Stimulated activated CD8-positive, alpha-beta memory T cell treated with anti-CD3 and anti-CD28 coated beads, Interleukin-12 subunit alpha, Interleukin-12 subunit beta, amount 100 ng/mL, for 1 hour (primary cell): ENCODE measurements around the gene TP53TG5.

ENCODE experiments used
- DNase-seq: peaks from one replicate; pipeline ENCODE4 v3.0.0-alpha.2; 2020; ENCODE audit warnings: low read depth

The TP53TG5 gene

DNA sequence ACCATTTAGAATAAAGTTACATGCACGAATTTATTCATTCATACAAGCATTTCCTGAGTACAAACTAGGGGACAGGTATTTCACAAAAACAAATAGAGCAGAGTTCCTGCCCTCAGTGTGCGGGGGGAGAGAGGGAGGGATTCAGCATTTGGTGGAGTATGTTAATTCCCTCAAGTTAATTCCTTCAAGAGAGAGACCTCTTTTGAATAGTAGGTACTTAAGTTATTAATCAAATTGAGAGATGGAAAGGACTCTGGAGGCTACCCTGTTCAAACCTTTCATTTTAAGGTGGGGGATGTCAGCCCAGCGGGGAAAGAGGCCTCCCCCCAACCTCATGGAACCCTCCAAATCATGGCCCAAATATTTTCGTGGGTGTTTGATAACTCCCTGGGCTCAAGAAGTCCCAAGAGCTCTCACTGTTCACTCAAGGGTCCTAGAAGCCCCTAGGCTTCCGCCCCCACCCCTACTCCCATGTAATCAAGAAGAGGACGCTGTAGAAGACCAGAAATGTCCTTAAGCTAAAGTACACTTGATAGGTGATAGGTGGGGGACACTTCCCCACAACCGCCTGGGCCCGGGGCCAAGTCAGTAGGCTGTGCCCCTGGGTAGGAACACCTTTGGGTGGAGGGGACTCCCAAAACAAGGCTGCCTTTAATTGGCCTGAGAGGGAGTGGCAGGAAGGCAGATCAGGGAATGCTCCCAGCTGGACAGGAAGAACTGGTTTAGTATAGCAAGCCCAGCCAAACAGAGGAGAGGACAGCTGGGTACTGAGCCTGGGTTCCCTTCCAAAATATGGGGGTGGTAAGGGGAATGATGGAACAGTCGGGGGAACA, 32.8 kb downstream of the TP53TG5 start:
- DNase-seq = no peak

DNA sequence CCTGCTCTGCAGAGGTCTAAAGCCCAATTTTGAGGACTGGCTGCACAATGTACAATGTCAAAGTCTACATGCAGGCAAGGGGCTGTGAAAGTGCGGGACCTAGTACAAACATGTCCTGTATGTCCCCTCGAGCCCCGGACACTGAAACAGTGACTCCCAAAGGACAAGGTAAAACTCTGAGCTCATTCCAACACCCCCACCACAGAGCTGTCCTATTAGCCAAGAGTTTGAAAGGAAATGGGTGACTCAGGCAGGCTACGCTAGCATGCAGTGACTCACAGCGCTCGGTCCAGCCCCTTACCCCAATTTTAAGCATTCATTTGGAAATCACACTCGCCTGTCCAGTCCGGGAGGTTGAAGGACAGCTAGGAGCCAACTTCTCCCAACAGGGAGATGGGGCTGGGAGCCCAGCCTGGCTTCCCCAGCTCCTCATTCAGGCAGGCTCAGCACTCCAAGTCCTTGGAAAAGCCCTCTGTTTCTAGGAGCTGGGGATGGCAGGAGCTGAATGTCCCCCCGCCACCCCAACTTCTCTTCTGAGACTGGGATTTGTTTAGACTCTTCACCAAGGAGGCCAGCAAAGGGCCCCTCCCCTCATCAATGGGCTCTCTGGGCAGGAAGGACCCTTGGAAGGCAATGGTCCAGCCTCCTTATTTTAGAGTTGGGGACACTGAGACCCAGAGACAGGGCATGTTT, 33.8 kb downstream of the TP53TG5 start:
- DNase-seq = no peak

DNA sequence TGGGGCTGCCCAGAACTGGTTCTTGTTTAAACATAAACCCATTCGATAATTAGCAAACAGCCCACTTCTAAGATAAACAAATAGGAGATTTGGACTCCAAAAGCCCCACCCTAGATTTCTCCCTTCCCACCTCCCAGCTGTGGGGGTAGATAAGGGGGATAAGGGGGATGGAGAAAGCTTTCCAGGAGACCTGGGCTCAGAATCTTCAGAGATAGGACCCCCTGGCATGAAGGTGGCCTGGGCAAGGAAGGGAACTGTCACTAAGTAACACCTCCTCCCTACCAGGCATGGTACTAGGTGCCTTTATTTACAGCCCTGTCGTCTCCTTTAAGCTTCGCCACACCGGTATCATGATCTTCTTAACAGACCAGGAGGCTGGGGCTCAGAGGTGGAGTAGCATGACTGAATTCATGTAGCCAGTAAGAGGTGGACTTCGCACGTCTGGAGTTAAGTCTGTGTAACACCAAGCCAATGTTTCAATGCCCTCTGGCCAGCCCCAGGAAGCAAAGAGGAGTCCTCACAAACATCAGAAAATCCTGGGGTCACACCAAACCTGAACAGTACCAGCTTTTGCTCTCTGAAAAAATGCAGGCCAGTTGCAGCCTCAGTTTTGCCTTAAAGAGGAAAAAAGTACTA, 34.5 kb downstream of the TP53TG5 start:
- DNase-seq = no peak

DNA sequence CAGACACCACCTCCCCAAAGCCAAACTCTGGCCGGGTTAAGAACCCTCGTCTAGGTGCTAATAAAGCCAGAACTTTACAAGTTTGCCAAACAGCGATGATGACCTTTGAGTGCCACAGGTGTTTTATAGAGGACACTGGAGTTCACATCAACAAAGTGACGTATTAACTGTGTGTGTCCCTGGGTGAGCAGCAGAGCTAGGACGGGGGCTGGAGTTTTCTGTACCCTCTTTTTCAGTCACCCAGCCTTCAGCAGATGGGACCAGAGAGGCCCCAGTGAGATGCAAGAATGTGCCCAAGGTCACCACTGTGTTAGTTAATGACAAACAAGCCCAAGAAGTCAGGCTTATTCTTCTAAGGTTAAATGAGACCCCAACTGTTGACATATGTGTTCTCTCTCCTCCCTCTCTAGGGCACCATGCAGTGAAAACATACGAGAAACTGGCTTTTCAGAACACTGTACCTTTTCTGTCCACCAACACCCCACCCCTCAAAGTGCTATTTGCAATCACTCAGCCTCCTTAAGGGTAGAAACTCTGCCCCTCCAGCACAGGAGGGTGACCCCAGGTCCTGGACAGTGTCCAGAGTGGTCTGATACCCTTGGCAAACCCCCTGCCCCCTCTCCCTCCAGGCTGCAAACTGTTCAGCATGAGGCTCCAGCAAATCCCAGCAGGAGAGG, 35.1 kb downstream of the TP53TG5 start:
- DNase-seq = no peak

DNA sequence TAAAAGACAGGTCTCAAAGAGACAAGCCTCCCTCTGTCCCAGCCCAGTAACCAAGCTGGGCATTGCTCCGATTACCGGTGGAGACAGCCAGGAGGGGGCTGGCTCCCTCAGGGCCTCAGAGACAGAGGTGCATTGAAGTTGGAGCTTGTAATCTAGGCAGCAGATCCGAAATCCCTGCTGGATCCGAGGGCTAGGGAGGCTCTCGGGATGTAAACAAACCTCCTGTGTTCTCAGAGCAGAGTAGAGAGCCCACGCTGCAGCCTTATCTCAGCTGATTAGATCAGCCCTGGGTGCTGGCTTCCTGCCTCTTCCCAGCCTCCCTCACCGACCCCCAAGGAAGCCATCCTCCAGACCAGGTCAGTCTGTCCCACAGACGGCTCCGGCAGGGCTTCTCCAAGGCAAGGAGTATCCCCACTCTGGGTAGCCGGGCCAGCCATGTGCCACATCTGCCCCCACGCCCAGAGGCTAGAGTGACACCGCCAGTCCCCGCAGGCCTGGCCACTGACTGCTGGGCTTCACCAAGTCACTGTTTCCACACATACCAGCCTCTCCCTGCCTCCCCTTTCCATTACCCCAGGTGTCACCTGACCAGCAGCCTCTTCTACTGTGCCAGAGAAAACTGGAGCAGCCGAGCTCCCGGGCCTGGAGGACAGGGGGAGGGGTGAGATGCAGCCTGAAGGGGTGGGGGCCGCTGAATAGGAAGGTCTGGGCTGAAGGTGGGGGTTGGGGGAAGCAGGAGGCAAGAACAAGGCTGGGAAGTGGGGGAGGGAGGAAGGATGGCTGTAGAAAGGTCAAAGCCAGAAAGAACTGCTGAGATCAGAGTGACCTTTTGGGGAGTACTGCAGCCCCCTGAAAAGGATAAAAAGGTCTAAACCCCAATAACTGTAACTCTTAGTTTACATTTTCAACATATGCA, 35.9 kb downstream of the TP53TG5 start:
- no peak for DNase-seq

DNA sequence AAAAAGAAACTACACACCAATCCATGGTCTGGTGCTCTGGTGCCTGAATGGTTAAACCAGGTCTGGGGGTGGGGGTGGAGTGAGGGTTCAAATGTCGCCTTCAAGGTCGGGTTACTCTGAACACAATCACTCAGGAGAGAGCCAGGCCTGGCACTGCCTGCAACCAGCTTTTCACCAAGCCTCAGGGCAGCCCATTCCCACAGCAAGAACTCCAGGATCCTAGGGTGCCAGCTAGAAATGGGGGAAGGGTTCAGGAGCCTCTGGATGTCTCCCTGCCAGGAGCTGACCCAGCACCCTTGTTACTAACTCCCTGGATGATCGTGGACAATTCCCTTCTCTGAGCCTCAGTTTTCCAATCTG, 36.6 kb downstream of the TP53TG5 start:
- DNase-seq = no peak

DNA sequence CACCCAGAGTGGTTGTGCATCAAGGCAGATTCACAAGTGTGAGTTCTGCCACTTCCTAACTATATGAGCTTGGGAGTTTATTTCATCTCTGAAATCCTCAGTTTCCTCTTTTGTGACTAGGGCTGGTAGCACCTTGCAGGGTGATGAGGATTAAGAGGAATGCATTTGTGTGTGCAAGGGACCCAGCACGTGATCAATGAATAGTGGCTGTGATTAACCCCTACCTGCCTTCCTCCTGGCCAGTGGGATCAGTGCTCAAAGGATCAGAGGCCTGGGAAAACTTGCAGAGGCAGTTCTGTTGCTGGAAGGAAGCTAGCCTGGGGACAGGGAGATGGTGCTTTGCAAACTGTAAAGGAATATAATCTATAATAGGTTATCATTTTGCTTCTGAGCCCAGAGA, 37.2 kb downstream of the TP53TG5 start:
- no peak for DNase-seq

DNA sequence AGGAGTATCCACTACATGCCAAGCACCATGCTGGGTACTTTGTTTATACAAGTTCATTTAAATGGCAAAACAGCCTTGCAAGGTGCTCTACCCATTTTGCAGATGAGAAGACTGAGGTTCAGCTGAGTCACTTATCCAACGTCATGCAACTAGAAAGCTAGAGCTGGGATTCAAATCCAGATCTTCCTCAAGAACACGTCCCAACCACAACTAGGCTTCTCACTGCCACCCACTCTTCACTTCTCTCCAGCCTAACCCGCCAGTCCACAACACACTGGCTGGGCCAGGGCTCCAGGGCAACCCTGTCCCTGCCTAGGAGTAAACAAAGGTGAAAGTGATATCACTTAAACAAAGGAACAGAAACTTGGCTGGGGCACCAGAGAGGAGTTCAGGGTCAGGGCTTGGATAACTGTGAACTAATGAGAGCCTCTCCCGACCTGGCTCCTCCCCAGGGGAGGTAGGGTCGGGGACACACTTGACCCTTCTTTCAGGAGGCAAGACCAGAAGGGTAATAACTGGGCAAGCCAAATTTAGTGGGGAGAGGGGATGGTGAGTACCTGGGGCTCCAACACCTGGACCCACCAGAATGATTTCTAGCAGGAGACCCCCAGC, 37.8 kb downstream of the TP53TG5 start:
- no peak for DNase-seq

DNA sequence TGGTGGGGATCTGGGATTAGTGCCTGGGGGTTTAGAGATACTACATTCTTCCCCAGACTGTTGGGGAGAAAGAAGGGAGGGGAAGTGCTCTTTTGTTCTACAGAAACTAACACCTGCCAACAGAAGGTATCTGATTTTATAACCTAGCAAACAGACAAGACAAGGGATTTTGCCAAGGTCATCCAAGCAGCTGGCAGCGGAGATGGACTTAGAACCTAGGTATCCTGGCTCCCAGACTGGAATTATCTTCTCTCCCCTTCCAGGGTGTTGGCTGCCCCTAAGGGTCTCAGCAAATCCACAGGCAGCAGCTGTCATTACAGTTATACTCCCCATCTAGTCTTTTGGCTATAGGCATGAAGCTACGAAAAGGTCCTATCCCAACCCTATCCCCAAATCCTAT, 38.3 kb downstream of the TP53TG5 start:
- no peak for DNase-seq

DNA sequence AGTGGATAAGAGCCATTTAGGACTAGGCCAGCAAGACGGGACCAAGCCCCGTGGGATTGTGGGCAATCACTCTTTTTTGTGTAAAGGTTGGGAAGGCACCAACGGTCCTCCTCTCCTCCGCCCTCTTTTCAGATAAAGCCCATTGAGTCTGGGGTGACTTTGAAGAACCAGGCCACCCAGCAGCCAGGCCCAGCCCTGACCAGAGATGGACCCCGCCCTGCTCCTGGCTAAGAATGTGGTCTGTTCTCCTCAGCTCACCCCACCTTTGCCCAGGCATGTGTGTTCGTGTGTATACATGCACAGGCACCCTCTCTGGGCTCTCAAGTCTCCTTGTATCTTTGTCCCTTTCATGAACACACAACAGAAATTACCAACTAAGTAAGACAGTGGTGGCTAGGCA, 39.0 kb downstream of the TP53TG5 start:
- no peak for DNase-seq

DNA sequence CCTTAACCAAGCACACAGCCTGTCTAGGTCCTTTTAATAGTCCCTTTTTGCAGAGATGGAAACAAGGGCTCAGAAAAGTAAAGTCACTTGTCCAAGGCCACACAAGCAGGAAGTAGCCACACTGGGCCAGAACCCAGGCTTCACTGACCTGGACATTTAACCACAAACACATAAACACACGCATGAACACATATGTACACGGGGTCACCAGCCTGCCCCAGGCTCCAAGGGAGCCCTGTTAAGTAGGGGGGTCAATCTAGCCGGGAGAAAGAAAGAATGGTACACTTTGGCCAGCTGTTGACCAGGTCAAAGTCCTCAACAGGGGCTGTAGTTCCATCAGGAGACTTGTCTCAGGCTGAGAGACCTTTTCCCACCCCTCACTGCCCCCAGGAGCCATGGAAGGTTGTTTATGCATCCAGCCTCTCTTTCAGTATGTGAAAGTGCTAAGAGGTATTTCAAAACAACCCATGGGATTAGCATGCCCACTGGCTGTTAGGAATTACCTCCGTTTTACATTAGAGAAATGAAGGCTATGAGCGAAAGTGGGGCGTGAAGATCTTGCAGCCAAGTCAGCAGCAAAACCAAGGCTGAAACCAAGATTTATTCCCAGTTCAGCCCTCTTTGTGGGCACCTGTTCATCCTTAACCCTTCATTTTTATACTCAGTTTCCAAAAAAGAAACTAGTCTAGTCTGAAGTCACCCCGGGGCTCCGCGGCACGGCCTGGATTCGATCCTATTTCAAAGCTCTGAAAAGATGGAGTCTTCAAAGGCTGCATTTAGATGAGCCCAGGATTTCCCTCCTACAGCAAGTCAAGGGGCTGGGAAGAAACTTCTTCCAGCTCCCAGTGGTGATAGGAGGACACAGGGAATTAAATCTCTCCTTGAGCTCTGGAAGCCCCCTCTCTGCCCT, 39.7 kb downstream of the TP53TG5 start:
- no peak for DNase-seq

DNA sequence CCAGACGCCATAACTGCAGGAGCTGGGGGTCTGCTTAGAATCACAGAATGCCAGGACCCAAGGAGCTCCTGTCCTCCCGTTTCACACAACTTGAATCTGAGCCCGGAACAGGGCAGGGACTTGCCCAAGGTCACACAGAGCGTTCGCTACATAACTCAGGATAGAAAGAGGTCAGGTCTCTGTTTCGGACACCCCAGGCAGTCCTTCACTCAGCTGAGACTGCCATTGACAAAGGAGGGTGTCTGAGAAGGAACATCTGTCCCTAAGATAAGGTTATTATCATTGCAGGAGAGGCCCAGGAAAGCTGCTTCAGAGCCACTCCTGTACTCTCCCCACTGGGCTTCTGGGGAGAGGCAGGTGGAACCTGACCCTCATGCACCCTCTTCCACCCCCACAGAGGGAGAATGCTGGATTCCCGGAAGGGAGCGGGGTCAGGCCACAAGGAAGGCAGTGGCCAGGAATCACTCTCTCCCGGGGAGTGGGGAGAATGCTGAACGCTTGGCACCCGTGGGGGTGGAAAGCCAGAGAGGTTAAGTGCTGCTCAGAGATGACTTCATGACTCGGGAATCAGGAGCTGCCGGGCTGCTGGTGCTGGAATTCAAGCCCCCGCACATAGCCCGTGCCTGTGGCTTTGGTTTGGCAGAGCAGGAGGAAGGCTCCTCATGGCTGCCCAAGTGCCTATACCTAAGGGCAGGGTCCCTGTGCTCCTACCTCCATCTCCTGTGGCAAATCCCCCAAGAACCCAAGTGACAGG, 40.6 kb downstream of the TP53TG5 start:
- no peak for DNase-seq

DNA sequence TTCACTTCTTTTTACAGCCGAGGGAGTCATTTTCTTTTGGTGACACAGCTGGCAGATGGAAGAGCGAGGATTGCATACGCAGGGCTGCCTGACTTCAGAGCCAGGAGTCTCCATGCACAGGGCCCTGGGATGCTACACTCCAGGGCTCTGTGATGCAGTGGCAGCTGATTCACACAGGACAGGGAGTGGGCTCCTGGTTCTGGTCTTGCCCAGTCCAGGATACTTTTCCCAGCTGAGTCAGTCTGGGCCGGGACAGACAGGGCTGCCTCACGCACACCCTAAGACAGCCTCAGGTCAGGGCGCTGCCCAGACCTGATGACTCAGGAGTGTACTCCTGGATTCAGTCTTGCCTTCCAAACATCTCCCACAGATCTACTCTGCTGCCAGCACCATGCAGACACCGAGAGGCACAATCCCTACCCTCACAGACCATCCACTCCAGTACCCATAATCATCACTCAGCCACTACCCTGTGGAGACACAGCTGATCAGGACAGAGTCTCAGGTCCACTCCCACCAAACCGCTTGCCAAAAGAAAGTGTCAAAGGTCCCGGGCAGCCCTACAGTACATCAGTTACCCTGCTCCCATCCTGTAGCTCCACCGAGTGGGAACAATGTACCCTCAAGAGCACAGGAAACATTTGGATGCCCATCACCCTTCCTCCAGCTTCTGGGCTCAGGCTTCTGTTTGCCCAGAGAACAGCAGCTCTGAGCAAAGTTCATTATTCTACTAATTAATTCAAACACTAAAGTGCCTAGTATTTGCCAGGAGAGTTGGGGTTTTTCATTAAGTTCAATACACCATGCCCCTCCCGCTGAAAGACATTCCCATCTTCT, 41.4 kb downstream of the TP53TG5 start:
- no peak for DNase-seq

DNA sequence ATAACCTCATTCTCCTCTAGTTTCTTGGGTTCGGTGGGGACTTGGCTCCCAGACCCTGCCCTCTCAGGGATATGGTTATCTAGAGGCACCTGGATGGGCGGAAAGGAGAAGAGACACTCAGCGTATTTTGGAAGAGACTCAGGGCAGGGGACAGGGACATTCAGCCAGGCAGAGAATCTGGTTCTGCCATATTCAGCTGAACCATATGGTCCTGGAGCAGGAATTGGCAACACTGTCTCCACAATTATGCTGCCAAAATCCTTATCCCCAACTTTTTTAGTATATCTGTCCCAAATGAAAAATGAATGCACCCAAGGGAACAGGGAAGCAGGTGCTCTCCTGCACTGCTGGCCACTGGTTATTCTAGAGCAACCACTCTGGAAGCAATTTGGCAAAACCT, 47.6 kb downstream of the TP53TG5 start:
- no peak for DNase-seq

DNA sequence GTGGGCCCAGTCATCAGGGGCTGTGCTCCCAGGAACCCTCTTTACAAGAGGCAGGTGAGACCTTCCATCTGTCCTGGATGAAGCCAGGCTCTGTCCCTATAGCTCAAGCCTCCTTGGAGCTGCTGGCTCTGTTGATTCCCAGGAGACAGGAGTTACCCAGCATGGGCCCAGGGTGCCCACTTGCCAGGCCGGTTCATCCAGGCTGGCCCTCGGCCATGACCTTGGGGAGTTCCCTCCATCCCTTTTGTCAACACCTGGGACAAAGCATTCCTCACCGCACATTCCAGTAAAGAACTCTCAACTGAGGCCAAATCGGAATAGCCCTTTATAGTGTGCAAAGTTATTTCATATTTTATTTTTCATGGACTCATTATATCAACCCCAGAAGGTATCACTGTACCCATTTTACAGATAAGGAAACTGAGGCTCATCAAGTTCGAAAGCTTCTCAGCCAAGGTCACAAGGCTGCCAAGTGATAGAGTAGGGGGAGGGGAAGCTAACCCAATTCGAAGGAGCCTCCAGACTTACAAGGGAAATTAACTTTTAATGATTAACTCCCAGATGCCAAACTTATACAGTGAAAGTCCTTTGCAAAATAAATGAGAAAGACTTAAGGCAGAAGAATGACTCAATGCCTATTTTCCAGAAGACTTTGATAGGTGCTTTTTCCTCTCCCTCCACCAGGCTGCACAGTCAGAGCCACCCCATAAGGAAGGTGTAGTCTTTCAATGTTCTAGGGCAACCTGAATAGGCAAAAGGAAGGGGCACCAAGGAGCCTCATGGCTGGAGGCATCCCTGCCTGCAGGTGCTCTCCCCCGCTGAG, 48.4 kb downstream of the TP53TG5 start:
- no peak for DNase-seq

DNA sequence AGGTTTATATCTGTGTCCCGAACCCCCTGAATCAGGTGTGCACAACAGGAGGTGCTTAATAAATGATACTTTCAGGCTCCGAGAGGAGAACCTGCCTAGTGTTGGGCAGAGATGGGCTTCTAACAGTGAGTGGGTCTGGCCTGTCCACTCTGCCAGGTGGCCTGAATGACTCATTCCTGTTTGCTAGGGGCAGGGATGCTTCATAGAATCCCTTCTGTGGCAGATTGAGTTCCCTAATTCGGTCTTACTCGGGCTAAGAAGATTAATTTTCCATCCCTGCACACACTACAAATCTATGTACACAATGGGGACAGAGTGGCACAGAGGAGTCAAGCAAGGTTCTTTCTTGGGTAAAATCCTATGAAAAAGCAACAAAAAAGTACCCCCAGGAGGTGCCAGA, 49.7 kb downstream of the TP53TG5 start:
- DNase-seq = no peak

DNA sequence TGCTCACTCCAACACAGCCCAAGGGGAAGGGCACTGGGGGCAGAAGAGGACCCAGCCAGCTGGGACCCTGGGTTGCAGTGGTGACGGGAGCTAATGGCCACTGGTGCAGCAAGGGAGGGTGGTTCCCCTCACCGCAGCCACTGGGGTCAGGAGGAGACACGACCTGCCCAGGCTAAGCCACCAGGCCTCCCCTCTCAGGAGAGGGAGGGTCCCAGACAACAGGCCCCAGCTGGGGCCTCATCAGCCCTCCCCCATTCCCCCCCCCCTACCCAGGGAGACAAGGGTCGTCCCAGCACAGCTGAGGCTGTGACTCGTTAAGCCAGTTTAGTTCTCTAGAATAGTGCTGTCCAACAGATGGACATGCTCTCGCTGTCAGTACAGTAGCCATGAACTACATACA, 52.8 kb downstream of the TP53TG5 start:
- no peak for DNase-seq

DNA sequence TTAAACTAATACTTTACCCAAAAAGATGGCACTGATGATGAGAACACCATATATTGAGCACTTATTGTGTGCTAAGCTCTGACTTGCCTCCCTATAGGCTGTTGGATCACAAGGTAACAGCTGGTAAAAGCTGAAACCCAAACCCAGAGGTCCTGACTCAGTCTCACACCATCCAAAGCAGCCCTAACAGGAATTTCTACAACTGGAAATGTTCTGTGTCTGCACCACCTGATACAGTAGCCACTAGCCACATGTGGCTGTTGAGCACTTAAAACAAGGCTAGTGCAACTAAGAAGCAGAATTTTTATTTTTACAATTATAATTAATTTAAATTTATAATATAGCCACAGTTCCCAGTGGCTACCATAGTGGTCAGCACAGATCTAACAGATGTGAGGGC, 54.4 kb downstream of the TP53TG5 start:
- DNase-seq = no peak
